ENCODE measurements around the gene PLCL1. TPM values are rescaled to one million over a fixed set of nuclear protein-coding genes. Genes with fewer than 3 reads are reported as not detected.

The PLCL1 gene
- total RNA-seq, 3 donors from 2014 or later, result 6.6 to 11.3 (median 11.1) TPM

DNA sequence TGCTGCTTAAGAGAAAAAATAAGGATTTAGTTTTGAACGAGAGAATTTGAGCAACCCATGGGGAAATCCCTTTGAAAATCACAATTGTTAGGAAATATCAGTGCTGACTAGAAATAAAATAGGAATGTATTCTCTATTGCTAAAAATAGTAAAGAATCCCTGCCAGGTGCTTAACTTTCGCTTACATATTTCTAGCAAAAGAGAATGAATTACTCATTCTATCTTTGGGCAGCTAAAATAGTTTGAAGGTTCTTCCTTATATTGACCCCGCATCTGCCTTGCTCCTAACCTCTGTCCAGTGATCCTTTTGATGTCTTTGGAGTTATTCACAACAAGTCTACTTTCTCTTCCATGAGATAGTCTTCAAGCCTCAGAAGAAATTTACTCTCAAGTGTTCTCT is 103.8 kb downstream of the PLCL1 start:
- Histone ChIP-seq H3K27ac (no peak overlapping the region), H3K4me3 (no peak overlapping the region), H3K4me1 (no peaks in the 10 kb centered on the region), H3K27me3 (no peaks in the 10 kb centered on the region), H3K36me3 (no peaks in the 10 kb centered on the region), H3K9me3 (no peaks in the 10 kb centered on the region)
- no peak for DNase-seq (ENCODE audit: low spot score in 2 of 2)
- no peak for TF ChIP-seq POLR2A (IDR thresholded peaks at IDR 0.05)
- TF ChIP-seq, protein P1, sequence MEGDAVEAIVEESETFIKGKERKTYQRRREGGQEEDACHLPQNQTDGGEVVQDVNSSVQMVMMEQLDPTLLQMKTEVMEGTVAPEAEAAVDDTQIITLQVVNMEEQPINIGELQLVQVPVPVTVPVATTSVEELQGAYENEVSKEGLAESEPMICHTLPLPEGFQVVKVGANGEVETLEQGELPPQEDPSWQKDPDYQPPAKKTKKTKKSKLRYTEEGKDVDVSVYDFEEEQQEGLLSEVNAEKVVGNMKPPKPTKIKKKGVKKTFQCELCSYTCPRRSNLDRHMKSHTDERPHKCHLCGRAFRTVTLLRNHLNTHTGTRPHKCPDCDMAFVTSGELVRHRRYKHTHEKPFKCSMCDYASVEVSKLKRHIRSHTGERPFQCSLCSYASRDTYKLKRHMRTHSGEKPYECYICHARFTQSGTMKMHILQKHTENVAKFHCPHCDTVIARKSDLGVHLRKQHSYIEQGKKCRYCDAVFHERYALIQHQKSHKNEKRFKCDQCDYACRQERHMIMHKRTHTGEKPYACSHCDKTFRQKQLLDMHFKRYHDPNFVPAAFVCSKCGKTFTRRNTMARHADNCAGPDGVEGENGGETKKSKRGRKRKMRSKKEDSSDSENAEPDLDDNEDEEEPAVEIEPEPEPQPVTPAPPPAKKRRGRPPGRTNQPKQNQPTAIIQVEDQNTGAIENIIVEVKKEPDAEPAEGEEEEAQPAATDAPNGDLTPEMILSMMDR (IDR thresholded peaks at IDR 0.05), result no peak
- TF ChIP-seq POLR2AphosphoS5 (IDR thresholded peaks at IDR 0.05), result no peak
- intact Hi-C loops (cut with DNase I; ENCODE audit: low total_unique reads), result no loop called here

DNA sequence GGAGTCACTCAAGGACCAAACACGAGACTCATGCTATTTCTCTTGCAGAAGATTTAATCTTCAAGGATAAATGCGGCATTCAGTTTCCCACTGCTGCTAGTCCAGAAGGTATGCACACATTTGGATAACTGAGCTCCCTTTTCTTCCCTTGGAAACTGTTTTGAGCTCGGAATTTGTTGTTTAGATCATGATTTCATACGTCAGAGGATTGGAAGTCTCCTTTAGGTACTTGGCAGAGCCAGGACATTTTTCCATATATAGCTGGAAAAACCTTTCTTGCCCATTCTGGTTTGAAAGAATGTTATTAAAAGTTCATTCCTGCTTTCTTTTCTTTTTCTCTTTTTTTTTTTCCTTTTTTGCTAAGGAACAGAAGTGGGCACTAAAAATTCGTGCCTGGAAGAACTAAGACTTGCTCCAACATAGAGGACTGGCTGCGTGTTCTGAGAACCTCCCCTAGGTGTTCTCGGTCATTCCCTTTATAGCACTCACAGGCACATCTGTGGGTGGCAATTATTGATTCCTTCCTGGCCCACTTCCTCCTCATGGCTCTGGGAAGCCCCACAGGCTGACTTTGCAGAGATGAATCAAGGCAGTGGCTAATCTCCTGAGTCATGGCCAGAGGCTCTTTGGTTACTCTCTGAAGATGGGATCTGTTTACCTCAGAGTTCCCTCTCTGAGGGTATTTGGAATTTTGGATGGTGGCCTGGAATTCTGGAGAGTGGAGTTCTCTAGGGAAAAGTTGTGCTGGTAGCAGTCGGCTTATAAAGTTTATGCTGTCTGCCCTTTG is 104.8 kb downstream of the PLCL1 start:
- Histone ChIP-seq H3K27me3 (no peaks in the 10 kb centered on the region), H3K4me1 (no peaks in the 10 kb centered on the region), H3K4me3 (no peak overlapping the region), H3K27ac (peak overlapping the region in 1 of 2 donors; percentile 26), H3K36me3 (no peaks in the 10 kb centered on the region), H3K9me3 (no peaks in the 10 kb centered on the region)
- DNase-seq (ENCODE audit: low spot score in 2 of 2), result no peak
- intact Hi-C loops (cut with DNase I; ENCODE audit: low total_unique reads), result no loop called here
- TF ChIP-seq POLR2A (IDR thresholded peaks at IDR 0.05) (no peak), POLR2AphosphoS5 (IDR thresholded peaks at IDR 0.05) (no peak)
- TF ChIP-seq, protein P1 (IDR thresholded peaks at IDR 0.05), result no peak

DNA sequence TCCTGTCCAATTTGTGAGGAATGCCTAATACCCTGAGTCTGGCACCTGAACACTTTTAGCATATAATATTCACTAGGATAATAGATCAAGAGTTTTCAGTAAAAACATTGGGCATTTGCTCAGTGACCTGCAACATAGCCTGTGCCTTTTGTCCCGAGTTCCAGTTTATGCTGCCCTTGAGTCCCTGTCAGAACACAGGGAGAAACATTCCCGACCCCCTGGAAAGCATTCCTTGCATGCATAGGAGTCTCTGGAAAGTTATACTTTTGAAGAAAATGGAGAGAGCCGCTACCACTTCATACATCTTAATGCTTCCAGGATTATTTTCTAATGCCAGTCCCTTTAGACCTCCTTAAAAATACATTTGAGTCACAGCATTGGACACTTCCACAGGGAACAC is 107.3 kb downstream of the PLCL1 start:
- TF ChIP-seq, protein P1 (IDR thresholded peaks at IDR 0.05), result no peak
- TF ChIP-seq POLR2AphosphoS5 (IDR thresholded peaks at IDR 0.05) (no peak), POLR2A (IDR thresholded peaks at IDR 0.05) (no peak)
- H3K4me1 ChIP-seq, result no peaks in the 10 kb centered on the region
- intact Hi-C loops (cut with DNase I; ENCODE audit: low total_unique reads), result no loop called here

DNA sequence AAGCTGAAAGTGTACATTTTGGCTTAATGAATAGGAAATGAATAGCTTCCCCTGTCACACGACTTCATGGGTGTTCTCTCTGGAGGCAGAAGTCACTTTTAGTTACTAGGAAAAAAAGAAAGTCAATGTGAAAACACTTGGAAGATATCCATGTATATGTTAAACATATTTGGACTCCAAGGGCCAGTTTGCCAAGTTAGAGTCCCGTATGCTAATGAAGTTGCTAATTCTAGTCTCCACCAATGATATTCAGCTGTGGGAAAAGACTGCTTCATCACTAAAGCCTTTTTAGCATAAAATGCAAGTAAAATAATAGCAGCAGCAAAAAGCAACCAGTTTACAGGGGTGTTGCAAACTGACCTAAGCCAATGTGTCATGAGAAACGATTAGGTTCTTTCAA is 108.7 kb downstream of the PLCL1 start:
- Histone ChIP-seq H3K9me3 (no peaks in the 10 kb centered on the region), H3K36me3 (no peaks in the 10 kb centered on the region), H3K4me3 (no peak overlapping the region), H3K27me3 (no peaks in the 10 kb centered on the region), H3K27ac (no peak overlapping the region), H3K4me1 (no peaks in the 10 kb centered on the region)
- no peak for TF ChIP-seq POLR2AphosphoS5 (IDR thresholded peaks at IDR 0.05)
- TF ChIP-seq, protein P1 (IDR thresholded peaks at IDR 0.05), result no peak
- no peak for TF ChIP-seq POLR2A (IDR thresholded peaks at IDR 0.05)
- no peak for DNase-seq (ENCODE audit: low spot score in 2 of 2)
- intact Hi-C loops (cut with DNase I; ENCODE audit: low total_unique reads), result no loop called here

More for the DNA sequence above, 107.3 kb downstream of the PLCL1 start:
- H3K36me3 ChIP-seq, result no peaks in the 10 kb centered on the region
- H3K4me3 ChIP-seq, result no peak overlapping the region
- no peak overlapping the region for H3K27ac ChIP-seq
- no peaks in the 10 kb centered on the region for H3K27me3 ChIP-seq
- H3K9me3 ChIP-seq, result no peaks in the 10 kb centered on the region
- DNase-seq (ENCODE audit: low spot score in 2 of 2), result no peak

DNA sequence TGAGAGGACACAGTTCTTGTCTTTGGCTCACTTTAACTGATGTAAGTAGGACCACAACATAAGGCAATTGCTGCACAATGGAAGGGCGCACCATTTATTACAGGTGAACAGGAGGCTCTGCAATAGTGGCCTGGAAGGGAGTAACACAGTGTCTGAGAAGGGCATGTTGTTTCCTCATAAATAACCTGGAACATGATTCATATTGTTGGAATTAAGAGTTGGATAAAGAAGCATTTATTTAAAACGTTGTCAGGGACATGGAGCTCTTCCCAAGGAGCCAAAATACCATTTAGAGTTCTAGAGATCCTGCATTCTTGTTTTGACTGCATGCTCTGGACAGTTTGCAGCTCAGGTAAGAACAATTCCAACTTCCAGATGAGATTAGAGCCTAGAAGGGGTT is 110.4 kb downstream of the PLCL1 start:
- Histone ChIP-seq H3K27ac (no peak overlapping the region), H3K4me3 (no peak overlapping the region), H3K9me3 (no peaks in the 10 kb centered on the region), H3K27me3 (no peaks in the 10 kb centered on the region), H3K36me3 (no peaks in the 10 kb centered on the region), H3K4me1 (no peaks in the 10 kb centered on the region)
- no peak for DNase-seq (ENCODE audit: low spot score in 2 of 2)
- no peak for TF ChIP-seq POLR2AphosphoS5 (IDR thresholded peaks at IDR 0.05)
- no peak for TF ChIP-seq POLR2A (IDR thresholded peaks at IDR 0.05)
- TF ChIP-seq, protein P1 (IDR thresholded peaks at IDR 0.05), result no peak
- intact Hi-C loops (cut with DNase I; ENCODE audit: low total_unique reads), result no loop called here

All from breast epithelium (tissue), 4 donors.